Pancreas (tissue), 10 donors: ENCODE measurements around the gene KLK2. TPM values are rescaled to one million over a fixed set of nuclear protein-coding genes. Genes with fewer than 3 reads are reported as not detected.
"Not testable (repeated sequence)": the region's sequence is repeated elsewhere in the genome, so short reads cannot be mapped to it uniquely, and the experiment has no call there.

Experiments
- ATAC-seq, 4 donors: fragments of 200-7000 bp; cut with Tn5 transposase; one replicate each; pipeline versions ENCODE4 v1.8.0 to v1.9.1; 2020; ENCODE audit warnings: mild to moderate bottlenecking in 4 of 4, moderate library complexity in 4 of 4
- DNase-seq, 6 donors: peaks; one replicate each; pipeline ENCODE4 v3.0.0-alpha.2; 2020
- FAIRE-seq: peaks from 2 replicates; lab custom pipeline; 2012; peaks lifted over from hg19 to GRCh38; lab: Jason Lieb, UNC
- H3K27ac ChIP-seq, 4 donors: fragments of 200-600 bp; sonication (generic); 1 replicate in 3 of 4; 2 replicates in 1 of 4; pipeline versions ENCODE4 v1.5.0 to v1.8.0; 2020
- H3K27me3 ChIP-seq, 4 donors: fragments of 200-600 bp; one replicate each; pipeline ENCODE4 v1.8.0; 2021
- H3K36me3 ChIP-seq, 3 donors: fragments of 200-600 bp; sonication (generic) in 1 of 3; one replicate each; pipeline versions ENCODE4 v1.5.0 to v1.8.0; 2020 to 2021
- H3K4me1 ChIP-seq, 3 donors: fragments of 200-600 bp; one replicate each; pipeline ENCODE4 v1.8.0; 2021
- H3K4me3 ChIP-seq, 4 donors: fragments of 200-600 bp; sonication (generic) in 2 of 4; one replicate each; pipeline versions ENCODE4 v1.5.0 to v1.8.0; 2020 to 2021
- H3K9me3 ChIP-seq, 4 donors: fragments of 200-600 bp; one replicate each; pipeline ENCODE4 v1.8.0; 2021
- CTCF ChIP-seq, 4 donors: fragments of 200-600 bp; sonication (generic) in 3 of 4; IDR thresholded peaks; one replicate each; pipeline versions ENCODE4 v1.5.0 to v1.8.0; 2021; ENCODE audit warnings: antibody characterized with exemption in 4 of 4
- WGBS, 2 donors: extraction: QIAGEN DNeasy Blood & Tissue Kit; methylation state at CpG; one replicate each; pipeline ENCODE4 v1.1.7; 2013; 5-methylcytosine and 5-hydroxymethylcytosine counted together
- intact Hi-C, 3 donors: fragments of 100-400 bp; cut with DNase I; formaldehyde crosslinking; loops; one replicate each; pipeline versions ENCODE4 v1.11.1 to v1.14.2; 2022
- polyA plus RNA-seq, 2 donors: library from polyadenylated mRNA; stranded (reverse); fragments of 200-250 nt; gene quantifications; one replicate each; pipeline ENCODE4 v1.2.3, GENCODE V29; 2013
- total RNA-seq, 6 donors: library from RNA; stranded (reverse); fragmentation: NEBNext Ultra II Directional in 4 of 6; extraction: Animal tissue kit (Norgen Biotek cat#: 25700) in 4 of 6; gene quantifications; one replicate each; pipeline versions ENCODE4 v1.2.1 to v1.2.4, GENCODE V29; 2021 to 2023
- donor health status: healthy with polysubstance abuse.
- donor health status: DM: no; HTN: no; CAD: no; lungs with moderate emphysema.
- donor health status: DM: no; HTN: no; CAD: no.
- donor health status: control.
- donor health status: control.
- donor health status: Bipolar disorder and iron deficiency.
- donor health status: DM: yes; HTN: yes; CAD: no.
- donor health status: DM: no; HTN: no; CAD: no.
- donor health status: DM: no; HTN: no; CAD: no.
- donor health status: DM: yes; HTN: yes; CAD: no.

KLK2 gene
- total and polyA plus RNA-seq, 8 donors = 0.09 to 0.27 TPM; not detected in 6

- ATAC-seq (no peak), FAIRE-seq (no peak), DNase-seq (no peak)
- 76 to 86% methylated on average over 5 of the region's 5 CpGs for WGBS, 2 donors
- no peaks in the 10 kb centered on the region for H3K9me3 ChIP-seq
- H3K27ac ChIP-seq = no peak overlapping the region
- no peak for TF ChIP-seq CTCF (IDR thresholded peaks at IDR 0.05)
- intact Hi-C loops = no loop called here
- H3K36me3 ChIP-seq = no peaks in the 10 kb centered on the region
- no peaks in the 10 kb centered on the region for H3K4me1 ChIP-seq
- no peak overlapping the region for H3K4me3 ChIP-seq
- no peaks in the 10 kb centered on the region for H3K27me3 ChIP-seq
These were observed 18.0 kb downstream of the KLK2 start for GRCh38 chr19:50891253-50891625.

GRCh38 chr19:50893047-50893736 is 20.0 kb downstream of the KLK2 start:
- DNase-seq (no peak), FAIRE-seq (no peak), ATAC-seq (peak in 1 of 4 donors; percentile 39)
- Histone ChIP-seq H3K4me3 (no peak overlapping the region), H3K9me3 (no peaks in the 10 kb centered on the region), H3K4me1 (no peaks in the 10 kb centered on the region), H3K27ac (no peak overlapping the region), H3K27me3 (no peaks in the 10 kb centered on the region), H3K36me3 (no peaks in the 10 kb centered on the region)
- intact Hi-C loops = no loop called here
- TF ChIP-seq CTCF (IDR thresholded peaks at IDR 0.05) = no peak
- 85 to 86% methylated on average over 18 of the region's 18 CpGs for WGBS, 2 donors

- FAIRE-seq (no peak), DNase-seq (no peak), ATAC-seq (no peak)
- 51 to 57% methylated on average over 10 of the region's 10 CpGs for WGBS, 2 donors
- H3K27ac ChIP-seq = no peak overlapping the region
- intact Hi-C loops = no loop called here
- H3K9me3 ChIP-seq = no peaks in the 10 kb centered on the region
- H3K4me3 ChIP-seq = no peak overlapping the region
- no peaks in the 10 kb centered on the region for H3K4me1 ChIP-seq
- H3K36me3 ChIP-seq = no peaks in the 10 kb centered on the region
- TF ChIP-seq CTCF (IDR thresholded peaks at IDR 0.05) = no peak
- no peaks in the 10 kb centered on the region for H3K27me3 ChIP-seq
These were observed 21.5 kb downstream of the KLK2 start for GRCh38 chr19:50894478-50895356.

- H3K27me3 ChIP-seq, intact Hi-C loops, H3K4me1 ChIP-seq, H3K4me3 ChIP-seq, H3K36me3 ChIP-seq, DNase-seq, FAIRE-seq, H3K27ac ChIP-seq, H3K9me3 ChIP-seq: not testable (repeated sequence)
- WGBS, 2 donors = 65 to 74% methylated on average over 9 of the region's 9 CpGs
- ATAC-seq = peak in 1 of 4 donors; percentile 10
These were observed 22.9 kb downstream of the KLK2 start for GRCh38 chr19:50896089-50896590.

GRCh38 chr19:50896591-50897190 is 23.5 kb downstream of the KLK2 start:
- WGBS, 2 donors = 48 to 61% methylated on average over 6 of the region's 6 CpGs
- H3K27me3 ChIP-seq = no peaks in the 10 kb centered on the region

More at GRCh38 chr19:50896591-50897190, 23.5 kb downstream of the KLK2 start:
- Histone ChIP-seq H3K9me3 (no peaks in the 10 kb centered on the region), H3K36me3 (no peaks in the 10 kb centered on the region), H3K4me3 (no peak overlapping the region), H3K4me1 (no peaks in the 10 kb centered on the region), H3K27ac (no peak overlapping the region)
- no peak for TF ChIP-seq CTCF (IDR thresholded peaks at IDR 0.05)
- DNase-seq (peak in 3 of 6 donors; percentile 24 to 66 (median 59)), ATAC-seq (peak; percentile 57 to 81 (median 70)), FAIRE-seq (no peak)
- intact Hi-C loops = no loop called here
